Hepatocyte (in vitro differentiated cells): Measurements from ENCODE around the gene EEF1A2. TPM values are rescaled to one million over a fixed set of nuclear protein-coding genes. Genes with fewer than 3 reads are reported as not detected.

Experiments
- DNase-seq: peaks from one replicate; pipeline ENCODE4 v3.0.0-alpha.2; 2016; ENCODE audit warnings: low spot score
- H2AFZ ChIP-seq: fragments of 200-600 bp; sonication (generic); 2 replicates; pipeline ENCODE4 v1.6.0; 2016; ENCODE audit warnings: antibody characterized with exemption, mild to moderate bottlenecking
- H3K27ac ChIP-seq: fragments of 200-600 bp; sonication (generic); 2 replicates; pipeline ENCODE4 v1.5.1; 2016; ENCODE audit warnings: mild to moderate bottlenecking
- H3K27me3 ChIP-seq: fragments of 200-600 bp; sonication (generic); 2 replicates; pipeline ENCODE4 v1.6.1; 2016
- H3K36me3 ChIP-seq: fragments of 200-600 bp; sonication (generic); replicated peaks from 2 replicates; pipeline ENCODE4 v1.5.1; 2016; ENCODE audit warnings: low read depth; ENCODE audit not compliant: insufficient read depth
- H3K4me1 ChIP-seq: fragments of 200-600 bp; sonication (generic); 2 replicates; pipeline ENCODE4 v1.5.1; 2016; ENCODE audit warnings: mild to moderate bottlenecking, moderate library complexity; ENCODE audit not compliant: insufficient read depth
- H3K4me2 ChIP-seq: fragments of 200-600 bp; sonication (generic); 2 replicates; pipeline ENCODE4 v1.6.0; 2016
- H3K4me3 ChIP-seq: fragments of 200-600 bp; sonication (generic); 2 replicates; pipeline ENCODE4 v1.5.1; 2016; ENCODE audit warnings: mild to moderate bottlenecking
- H3K79me2 ChIP-seq: fragments of 200-600 bp; sonication (generic); 2 replicates; pipeline ENCODE4 v1.6.0; 2017; ENCODE audit warnings: mild to moderate bottlenecking
- H3K9me2 ChIP-seq: fragments of 200-600 bp; sonication (generic); replicated peaks from 2 replicates; pipeline ENCODE4 v1.6.0; 2017; ENCODE audit warnings: mild to moderate bottlenecking; ENCODE audit not compliant: insufficient read depth
- H3K9me3 ChIP-seq: fragments of 200-600 bp; sonication (generic); 2 replicates; pipeline ENCODE4 v1.5.1; 2016; ENCODE audit warnings: low read depth, mild to moderate bottlenecking
- H4K20me1 ChIP-seq: fragments of 200-600 bp; sonication (generic); 2 replicates; pipeline ENCODE4 v1.6.0; 2016; ENCODE audit warnings: mild to moderate bottlenecking; ENCODE audit not compliant: insufficient read depth, poor library complexity, severe bottlenecking
- CTCF ChIP-seq: fragments of 200-600 bp; sonication (generic); IDR thresholded peaks from 2 replicates; pipeline ENCODE4 v1.5.1; 2016; ENCODE audit warnings: antibody characterized with exemption, mild to moderate bottlenecking; ENCODE audit not compliant: poor library complexity
- EZH2 ChIP-seq: fragments of 200-600 bp; sonication (generic); IDR thresholded peaks from 2 replicates; pipeline ENCODE4 v1.6.1; 2016; ENCODE audit warnings: antibody characterized with exemption, mild to moderate bottlenecking, borderline replicate concordance
- EZH2phosphoT487 ChIP-seq: fragments of 200-600 bp; sonication (generic); IDR thresholded peaks from one replicate; pipeline ENCODE4 v1.6.1; 2018; ENCODE audit warnings: antibody characterized with exemption, mild to moderate bottlenecking, low read depth, moderate library complexity; ENCODE audit not compliant: unreplicated experiment, severe bottlenecking
- WGBS: methylation state at CpG from one replicate; pipeline ENCODE4 v1.1.6; 2016; ENCODE audit warnings: low lambda C conversion rate; ENCODE audit errors: missing lambda C conversion rate; 5-methylcytosine and 5-hydroxymethylcytosine counted together
- polyA plus RNA-seq: library from polyadenylated mRNA; unstranded; fragments of >200 nt; fragmentation: Nextera tagmentation; extraction: Ambion mirVana; gene quantifications from 2 replicates; pipeline ENCODE4 v1.2.1, GENCODE V29; 2016
- total RNA-seq: library from RNA; depleted of rRNA; stranded (reverse); fragments of >200 nt; gene quantifications from 2 replicates; pipeline ENCODE4 v1.2.3, GENCODE V29; 2014

The EEF1A2 gene
- total and polyA plus RNA-seq, 2 experiments from 2014 or later, result 12.0 to 23.5 TPM

- Histone ChIP-seq H3K9me3 (no peaks in the 10 kb centered on the region), H3K4me1 (no peaks in the 10 kb centered on the region), H3K27me3 (no peaks in the 10 kb centered on the region), H3K9me2 (no peaks in the 10 kb centered on the region), H3K79me2 (no peaks in the 10 kb centered on the region), H3K4me3 (no peak overlapping the region), H2AFZ (no peak overlapping the region), H3K4me2 (no peak overlapping the region), H3K27ac (no peak overlapping the region), H4K20me1 (no peaks in the 10 kb centered on the region), H3K36me3 (no peaks in the 10 kb centered on the region)
- no peak for DNase-seq
- WGBS, result 92% methylated on average over 19 of the region's 20 CpGs
- TF ChIP-seq EZH2phosphoT487 (no peak), EZH2 (no peak), CTCF (no peak)
Observed at GRCh38 chr20:63452341-63452740, 46.5 kb downstream of the EEF1A2 start.

GRCh38 chr20:63451821-63452220, 47.1 kb downstream of the EEF1A2 start:
- Histone ChIP-seq H3K4me3 (no peak overlapping the region), H3K9me3 (no peaks in the 10 kb centered on the region), H2AFZ (no peak overlapping the region), H3K27me3 (no peaks in the 10 kb centered on the region), H3K27ac (no peak overlapping the region), H4K20me1 (no peaks in the 10 kb centered on the region), H3K9me2 (no peaks in the 10 kb centered on the region), H3K4me2 (no peak overlapping the region), H3K79me2 (no peaks in the 10 kb centered on the region), H3K36me3 (no peaks in the 10 kb centered on the region), H3K4me1 (no peaks in the 10 kb centered on the region)
- TF ChIP-seq EZH2 (no peak), CTCF (no peak), EZH2phosphoT487 (no peak)
- WGBS, result 95% methylated on average over 17 of the region's 17 CpGs
- no peak for DNase-seq

- 87% methylated on average over 17 of the region's 30 CpGs for WGBS
Observed at GRCh38 chr20:63449796-63450730, 48.8 kb downstream of the EEF1A2 start.

More at GRCh38 chr20:63449796-63450730, 48.8 kb downstream of the EEF1A2 start:
- Histone ChIP-seq H3K4me3 (no peak overlapping the region), H3K79me2 (no peaks in the 10 kb centered on the region), H3K27me3 (no peaks in the 10 kb centered on the region), H3K4me2 (no peak overlapping the region), H3K36me3 (no peaks in the 10 kb centered on the region), H4K20me1 (no peaks in the 10 kb centered on the region), H3K27ac (no peak overlapping the region), H3K9me2 (no peaks in the 10 kb centered on the region), H3K9me3 (no peaks in the 10 kb centered on the region), H2AFZ (no peak overlapping the region), H3K4me1 (no peaks in the 10 kb centered on the region)
- TF ChIP-seq EZH2phosphoT487 (no peak), CTCF (no peak), EZH2 (no peak)
- no peak for DNase-seq
